SK-N-SH (cell line): ENCODE results near the gene SLC25A47. TPM values are rescaled to one million over a fixed set of nuclear protein-coding genes. Genes with fewer than 3 reads are reported as not detected.
A peak's percentile ranks its signal among the peaks of the same experiment; 100 is the strongest.

Experiments used
- CTCF ChIA-PET: fragments of 300-600, 350-600 bp; formaldehyde crosslinking; extraction: SDS; loops from one replicate; lab custom pipeline; 2021; lab: Yijun Ruan, JAX
- POLR2A ChIA-PET: fragments of 350-600 bp; sonication (Branson Sonifier 250); formaldehyde crosslinking; extraction: SDS; loops from one replicate; lab custom pipeline; 2020; ENCODE audit warnings: antibody characterized with exemption, inconsistent platforms; lab: Yijun Ruan, JAX
- DNase-seq: peaks from one replicate; pipeline ENCODE4 v3.0.0; 2012
- H2AFZ ChIP-seq: fragments of 200-600 bp; sonication (generic); 2 replicates; pipeline ENCODE4 v1.8.1; 2016; ENCODE audit warnings: antibody characterized with exemption, mild to moderate bottlenecking, low read depth
- H3F3A ChIP-seq: fragments of 200-600 bp; sonication (generic); replicated peaks from 2 replicates; pipeline ENCODE3; 2016; ENCODE audit warnings: antibody characterized with exemption, mild to moderate bottlenecking; ENCODE audit not compliant: insufficient read depth
- H3K27ac ChIP-seq, 2 experiments: fragments of 200-500 bp in 1 of 2; fragments of 200-600 bp in 1 of 2; sonication (Bioruptor generic) in 1 of 2; sonication (generic), shearing (Covaris generic) in 1 of 2; 2 replicates each; pipeline versions ENCODE4 v1.5.1 to v1.6.1; 2014 to 2016; ENCODE audit warnings: low read depth in 2 of 2, inconsistent platforms in 1 of 2, low read length in 1 of 2, mild to moderate bottlenecking in 1 of 2, mixed read lengths in 1 of 2
- H3K27me3 ChIP-seq: fragments of 200-600 bp; sonication (generic), shearing (Covaris generic); 2 replicates; pipeline ENCODE4 v1.6.1; 2016; ENCODE audit warnings: mixed run types; ENCODE audit not compliant: insufficient read depth
- H3K36me3 ChIP-seq, 2 experiments: fragments of 200-500 bp in 1 of 2; fragments of 200-600 bp in 1 of 2; sonication (Bioruptor generic) in 1 of 2; sonication (generic) in 1 of 2; replicated peaks in 1 of 2; 2 replicates each; pipeline versions ENCODE3 to v1.5.1; 2014 to 2016; ENCODE audit warnings: low read length in 1 of 2, mild to moderate bottlenecking in 1 of 2; ENCODE audit not compliant: insufficient read depth in 2 of 2, control insufficient read depth in 1 of 2
- H3K4me1 ChIP-seq, 2 experiments: fragments of 200-500 bp in 1 of 2; fragments of 200-600 bp in 1 of 2; sonication (Bioruptor generic) in 1 of 2; sonication (generic), shearing (Covaris generic) in 1 of 2; 2 replicates each; pipeline versions ENCODE4 v1.5.1 to v1.6.1; 2014 to 2016; ENCODE audit warnings: low read depth in 1 of 2, low read length in 1 of 2, mixed run types in 1 of 2; ENCODE audit not compliant: insufficient read depth in 2 of 2, control insufficient read depth in 1 of 2
- H3K4me2 ChIP-seq: fragments of 200-600 bp; sonication (generic), shearing (Covaris generic); 2 replicates; pipeline ENCODE4 v1.6.1; 2017; ENCODE audit warnings: mixed run types
- H3K4me3 ChIP-seq, 2 experiments: fragments of 200-500 bp in 1 of 2; fragments of 200-600 bp in 1 of 2; sonication (Bioruptor generic) in 1 of 2; sonication (generic), shearing (Covaris generic) in 1 of 2; 2 replicates each; pipeline versions ENCODE4 v1.5.1 to v1.8.1; 2014 to 2016; ENCODE audit warnings: low read depth in 2 of 2, inconsistent platforms in 1 of 2, low read length in 1 of 2, mild to moderate bottlenecking in 1 of 2, mixed read lengths in 1 of 2, moderate library complexity in 1 of 2
- H3K79me2 ChIP-seq: fragments of 200-600 bp; sonication (generic); 2 replicates; pipeline ENCODE4 v1.8.1; 2017; ENCODE audit warnings: mild to moderate bottlenecking; ENCODE audit not compliant: insufficient read depth
- H3K9ac ChIP-seq: fragments of 200-600 bp; sonication (generic); 2 replicates; pipeline ENCODE4 v1.6.1; 2017; ENCODE audit warnings: mixed run types
- H3K9me2 ChIP-seq: fragments of 200-600 bp; sonication (generic); 2 replicates; pipeline ENCODE4 v1.6.1; 2017; ENCODE audit warnings: mixed run types
- H3K9me3 ChIP-seq: fragments of 200-600 bp; sonication (generic); 2 replicates; pipeline ENCODE4 v1.6.1; 2017; ENCODE audit warnings: mixed run types, mild to moderate bottlenecking, moderate library complexity
- H4K20me1 ChIP-seq: fragments of 200-600 bp; sonication (generic); 2 replicates; pipeline ENCODE4 v1.6.1; 2017; ENCODE audit warnings: mild to moderate bottlenecking, mixed run types; ENCODE audit not compliant: insufficient read depth
- CHD2 ChIP-seq: fragments of 150-350 bp; IDR thresholded peaks from 2 replicates; pipeline ENCODE4 v1.6.1; 2018; ENCODE audit warnings: low read length; ENCODE audit not compliant: partially characterized antibody
- ELF1 ChIP-seq: IDR thresholded peaks from 2 replicates; pipeline ENCODE4 v1.4.0; 2012
- FOSL2 ChIP-seq: IDR thresholded peaks from 2 replicates; pipeline ENCODE4 v1.4.0; 2012; ENCODE audit warnings: low read depth, mild to moderate bottlenecking, moderate library complexity, borderline replicate concordance
- FOXJ3 ChIP-seq: sonication (generic); formaldehyde crosslinking; IDR thresholded peaks from 2 replicates; pipeline ENCODE4 v1.5.1; 2020; ENCODE audit warnings: mild to moderate bottlenecking, missing genetic modification reagents
- FOXM1 ChIP-seq: IDR thresholded peaks from 2 replicates; pipeline ENCODE4 v1.4.0; 2012; ENCODE audit warnings: low read depth, mild to moderate bottlenecking
- GABPA ChIP-seq: IDR thresholded peaks from 2 replicates; pipeline ENCODE4 v1.4.0; 2012; ENCODE audit warnings: low read depth, mild to moderate bottlenecking
- GATA2 ChIP-seq: sonication (generic); formaldehyde crosslinking; IDR thresholded peaks from 2 replicates; pipeline ENCODE4 v1.5.0; 2020; ENCODE audit warnings: mild to moderate bottlenecking, missing genetic modification reagents
- JUND ChIP-seq: IDR thresholded peaks from 2 replicates; pipeline ENCODE4 v1.4.0; 2012
- MEF2A ChIP-seq: IDR thresholded peaks from 2 replicates; pipeline ENCODE4 v1.4.0; 2012; ENCODE audit warnings: low read depth, borderline replicate concordance
- NRF1 ChIP-seq: IDR thresholded peaks from 2 replicates; pipeline ENCODE4 v1.6.1; 2012; ENCODE audit warnings: low read depth, mild to moderate bottlenecking, low read length
- RFX5 ChIP-seq: IDR thresholded peaks from 2 replicates; pipeline ENCODE4 v1.6.1; 2012; ENCODE audit warnings: mild to moderate bottlenecking, improper control_type of control experiment, low read length
- RXRA ChIP-seq: IDR thresholded peaks from 2 replicates; pipeline ENCODE4 v1.4.0; 2012; ENCODE audit warnings: low read depth, mild to moderate bottlenecking, borderline replicate concordance
- TCF12 ChIP-seq: IDR thresholded peaks from 2 replicates; pipeline ENCODE4 v1.4.0; 2012
- TEAD4 ChIP-seq: IDR thresholded peaks from 2 replicates; pipeline ENCODE4 v1.4.0; 2012; ENCODE audit warnings: mild to moderate bottlenecking, borderline replicate concordance; ENCODE audit not compliant: insufficient read depth
- YY1 ChIP-seq: IDR thresholded peaks from 2 replicates; pipeline ENCODE4 v1.4.0; 2012; ENCODE audit warnings: low read depth, mild to moderate bottlenecking
- WGBS: methylation state at CpG from one replicate; pipeline ENCODE4 v1.1.6; 2017; ENCODE audit warnings: low lambda C conversion rate; 5-methylcytosine and 5-hydroxymethylcytosine counted together
- polyA plus RNA-seq, 3 experiments: library from polyadenylated mRNA; depleted of rRNA; stranded (reverse); fragments of >200 nt; gene quantifications; 2 replicates each; pipeline ENCODE4 v1.2.3, GENCODE V29; 2012
- TF ChIP-seq, protein P1 (sequence below): IDR thresholded peaks from 2 replicates; pipeline ENCODE4 v1.6.1; 2012; ENCODE audit warnings: mild to moderate bottlenecking, low read depth, low read length, moderate library complexity
- TF ChIP-seq, protein P2 (sequence below): fragments of 150-350 bp; IDR thresholded peaks from 2 replicates; pipeline ENCODE4 v1.6.1; 2016; ENCODE audit warnings: mild to moderate bottlenecking, low read depth, low read length

Gene SLC25A47
- polyA plus RNA-seq, 1 of the 3 experiments (the other 2 are of a cell fraction), result not detected

DNA sequence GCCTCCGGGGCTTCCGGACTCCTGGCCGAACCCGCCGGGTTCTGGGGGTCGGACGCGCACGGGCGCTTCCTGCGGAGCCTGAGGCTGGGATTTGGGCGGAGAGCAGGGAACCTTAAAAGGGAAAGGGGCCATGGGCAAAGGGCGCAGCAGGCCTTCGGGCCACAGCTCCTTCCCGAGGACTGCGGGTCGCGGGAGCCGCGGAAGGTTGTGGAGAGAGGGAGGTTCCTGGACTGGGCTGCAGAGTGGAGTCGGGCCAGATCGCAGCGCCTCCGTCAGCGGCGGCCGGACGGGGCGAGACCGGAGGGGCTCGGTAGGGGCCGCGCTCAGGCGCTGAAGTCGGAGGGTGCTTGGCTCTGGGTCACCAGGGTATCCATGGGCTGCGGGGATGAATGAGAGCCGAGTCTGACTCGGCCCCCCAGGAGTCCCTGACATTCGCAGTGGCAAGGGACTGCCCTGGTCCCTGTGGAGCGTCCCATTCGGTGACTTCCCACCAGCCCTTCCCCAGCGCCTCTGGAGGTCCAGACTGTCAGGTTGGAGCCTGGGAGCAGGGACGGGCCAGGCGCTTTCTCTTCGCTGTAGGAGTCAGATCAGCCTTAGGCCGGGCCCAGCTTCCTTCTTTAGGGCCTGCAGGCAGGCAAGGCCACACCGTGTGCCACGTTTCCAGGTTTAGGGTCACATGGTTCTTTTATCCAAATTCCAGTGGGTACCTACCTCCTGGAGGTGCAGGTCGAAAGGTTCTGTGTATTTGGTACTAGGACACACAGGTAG, 16.0 kb upstream of the SLC25A47 start:
- Histone ChIP-seq H3K27ac (peak overlapping the region; percentile 13 to 81; a peak in 3 of 4 replicates), H3F3A (no peaks in the 10 kb centered on the region), H3K9me2 (no peaks in the 10 kb centered on the region), H3K9me3 (no peaks in the 10 kb centered on the region), H4K20me1 (peaks cover 27% of the 10 kb centered on the region), H3K36me3 (no peaks in the 10 kb centered on the region), H3K27me3 (no peaks in the 10 kb centered on the region), H2AFZ (peak overlapping the region; percentile 91; the same call in 1 of the 2 replicates), H3K9ac (peak overlapping the region; percentile 90), H3K4me3 (peak overlapping the region; percentile 87 to 90), H3K4me2 (peak overlapping the region; percentile 99), H3K4me1 (peaks cover 0 to 30% of the 10 kb centered on the region in 2 experiments; a peak in 2 of 4 replicates), H3K79me2 (peaks cover 36% of the 10 kb centered on the region; the same call in 1 of the 2 replicates)
- WGBS, result 20% methylated on average over 9 of the region's 49 CpGs
- ChIA-PET POLR2A (interaction anchor here (1.3 to 1.7 kb wide), 2 partner anchors 17 to 68 kb away, joined by 4 to 6 read pairs; partner anchors contain the start of gene WDR25), CTCF (interaction anchor here (0.6 to 2.4 kb wide), 3 partner anchors 67 to 76 kb away, joined by 3 to 12 read pairs (median 3); no protein-coding TSS in a partner anchor)
- peak; percentile 78 for DNase-seq
- TF ChIP-seq ELF1, result no peak
- TF ChIP-seq TEAD4, result no peak
- TF ChIP-seq MEF2A, result no peak
- no peak for TF ChIP-seq TCF12
- TF ChIP-seq GATA2 (CRISPR knock-in tag), result no peak
- no peak for TF ChIP-seq FOXM1
- TF ChIP-seq RXRA, result no peak
- no peak for TF ChIP-seq JUND
- no peak for TF ChIP-seq FOXJ3 (CRISPR knock-in tag)
- no peak for TF ChIP-seq YY1
- TF ChIP-seq, protein P1, sequence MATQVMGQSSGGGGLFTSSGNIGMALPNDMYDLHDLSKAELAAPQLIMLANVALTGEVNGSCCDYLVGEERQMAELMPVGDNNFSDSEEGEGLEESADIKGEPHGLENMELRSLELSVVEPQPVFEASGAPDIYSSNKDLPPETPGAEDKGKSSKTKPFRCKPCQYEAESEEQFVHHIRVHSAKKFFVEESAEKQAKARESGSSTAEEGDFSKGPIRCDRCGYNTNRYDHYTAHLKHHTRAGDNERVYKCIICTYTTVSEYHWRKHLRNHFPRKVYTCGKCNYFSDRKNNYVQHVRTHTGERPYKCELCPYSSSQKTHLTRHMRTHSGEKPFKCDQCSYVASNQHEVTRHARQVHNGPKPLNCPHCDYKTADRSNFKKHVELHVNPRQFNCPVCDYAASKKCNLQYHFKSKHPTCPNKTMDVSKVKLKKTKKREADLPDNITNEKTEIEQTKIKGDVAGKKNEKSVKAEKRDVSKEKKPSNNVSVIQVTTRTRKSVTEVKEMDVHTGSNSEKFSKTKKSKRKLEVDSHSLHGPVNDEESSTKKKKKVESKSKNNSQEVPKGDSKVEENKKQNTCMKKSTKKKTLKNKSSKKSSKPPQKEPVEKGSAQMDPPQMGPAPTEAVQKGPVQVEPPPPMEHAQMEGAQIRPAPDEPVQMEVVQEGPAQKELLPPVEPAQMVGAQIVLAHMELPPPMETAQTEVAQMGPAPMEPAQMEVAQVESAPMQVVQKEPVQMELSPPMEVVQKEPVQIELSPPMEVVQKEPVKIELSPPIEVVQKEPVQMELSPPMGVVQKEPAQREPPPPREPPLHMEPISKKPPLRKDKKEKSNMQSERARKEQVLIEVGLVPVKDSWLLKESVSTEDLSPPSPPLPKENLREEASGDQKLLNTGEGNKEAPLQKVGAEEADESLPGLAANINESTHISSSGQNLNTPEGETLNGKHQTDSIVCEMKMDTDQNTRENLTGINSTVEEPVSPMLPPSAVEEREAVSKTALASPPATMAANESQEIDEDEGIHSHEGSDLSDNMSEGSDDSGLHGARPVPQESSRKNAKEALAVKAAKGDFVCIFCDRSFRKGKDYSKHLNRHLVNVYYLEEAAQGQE, result no peak
- TF ChIP-seq, protein P2, sequence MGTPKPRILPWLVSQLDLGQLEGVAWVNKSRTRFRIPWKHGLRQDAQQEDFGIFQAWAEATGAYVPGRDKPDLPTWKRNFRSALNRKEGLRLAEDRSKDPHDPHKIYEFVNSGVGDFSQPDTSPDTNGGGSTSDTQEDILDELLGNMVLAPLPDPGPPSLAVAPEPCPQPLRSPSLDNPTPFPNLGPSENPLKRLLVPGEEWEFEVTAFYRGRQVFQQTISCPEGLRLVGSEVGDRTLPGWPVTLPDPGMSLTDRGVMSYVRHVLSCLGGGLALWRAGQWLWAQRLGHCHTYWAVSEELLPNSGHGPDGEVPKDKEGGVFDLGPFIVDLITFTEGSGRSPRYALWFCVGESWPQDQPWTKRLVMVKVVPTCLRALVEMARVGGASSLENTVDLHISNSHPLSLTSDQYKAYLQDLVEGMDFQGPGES, result no peak
- no peak for TF ChIP-seq FOSL2
- TF ChIP-seq RFX5, result no peak
- no peak for TF ChIP-seq CHD2
- TF ChIP-seq NRF1, result no peak
- no peak for TF ChIP-seq GABPA
